Measurements from ENCODE around the gene GRIK1. TPM values are rescaled to one million over a fixed set of nuclear protein-coding genes. Genes with fewer than 3 reads are reported as not detected.

The GRIK1 gene
- polyA plus RNA-seq, 1 donor from 2014 or later = 8.7 TPM

GRCh38 chr21:29538115-29538514 lies 401.7 kb downstream of the GRIK1 start:
- Histone ChIP-seq H3K4me3 (ENCODE audit: low read length) (no peak overlapping the region), H3K27ac (ENCODE audit: low read length) (no peak overlapping the region), H3K9ac (ENCODE audit: low read length) (no peak overlapping the region), H4K20me1 (ENCODE audit: insufficient read depth) (no peaks in the 10 kb centered on the region), H3K9me3 (ENCODE audit: low read length) (no peaks in the 10 kb centered on the region), H3K9me2 (ENCODE audit: insufficient read depth, low read length) (no peaks in the 10 kb centered on the region), H2AFZ (ENCODE audit: low read depth, low read length) (no peak overlapping the region), H3K4me2 (ENCODE audit: low read length) (no peak overlapping the region), H3F3A (ENCODE audit: insufficient read depth, low read length, poor library complexity, severe bottlenecking) (no peaks in the 10 kb centered on the region), H3K36me3 (ENCODE audit: insufficient read depth, low read length) (no peaks in the 10 kb centered on the region), H3K79me2 (replicated peaks; ENCODE audit: insufficient read depth, low read length) (no peaks in the 10 kb centered on the region), H3K27me3 (ENCODE audit: insufficient read depth, low read depth, low read length) (no peaks in the 10 kb centered on the region)
- TF ChIP-seq RAD21 (conservative IDR thresholded peaks at IDR 0.05) (no peak), EP300 (conservative IDR thresholded peaks at IDR 0.05; ENCODE audit: poor library complexity, severe bottlenecking) (no peak), EZH2 (IDR thresholded peaks at IDR 0.05; ENCODE audit: borderline replicate concordance, insufficient read depth, low read length, poor library complexity, severe bottlenecking) (no peak), TAF1 (IDR thresholded peaks at IDR 0.05; ENCODE audit: low read depth) (no peak), POLR2AphosphoS5 (IDR thresholded peaks at IDR 0.05) (no peak), MXI1 (conservative IDR thresholded peaks at IDR 0.05; ENCODE audit: poor library complexity, severe bottlenecking) (no peak), CTCF (IDR thresholded peaks at IDR 0.05; ENCODE audit: poor library complexity, severe bottlenecking) (no peak), REST (IDR thresholded peaks at IDR 0.05; ENCODE audit: borderline replicate concordance) (no peak), SMC3 (conservative IDR thresholded peaks at IDR 0.05; ENCODE audit: poor library complexity) (no peak)

GRCh38 chr21:29534448-29534847 lies 405.3 kb downstream of the GRIK1 start:
- Histone ChIP-seq H3K4me3 (ENCODE audit: low read length) (no peak overlapping the region), H3F3A (ENCODE audit: insufficient read depth, low read length, poor library complexity, severe bottlenecking) (no peaks in the 10 kb centered on the region), H3K27me3 (ENCODE audit: insufficient read depth, low read depth, low read length) (no peaks in the 10 kb centered on the region), H3K79me2 (replicated peaks; ENCODE audit: insufficient read depth, low read length) (no peaks in the 10 kb centered on the region), H3K27ac (ENCODE audit: low read length) (no peak overlapping the region), H3K9ac (ENCODE audit: low read length) (no peak overlapping the region), H4K20me1 (ENCODE audit: insufficient read depth) (no peaks in the 10 kb centered on the region), H3K36me3 (ENCODE audit: insufficient read depth, low read length) (no peaks in the 10 kb centered on the region), H3K9me2 (ENCODE audit: insufficient read depth, low read length) (no peaks in the 10 kb centered on the region), H3K4me2 (ENCODE audit: low read length) (no peak overlapping the region), H3K9me3 (ENCODE audit: low read length) (no peaks in the 10 kb centered on the region), H2AFZ (ENCODE audit: low read depth, low read length) (no peak overlapping the region)
- no peak for TF ChIP-seq EZH2 (IDR thresholded peaks at IDR 0.05; ENCODE audit: borderline replicate concordance, insufficient read depth, low read length, poor library complexity, severe bottlenecking)
- TF ChIP-seq MXI1 (conservative IDR thresholded peaks at IDR 0.05; ENCODE audit: poor library complexity, severe bottlenecking) = no peak
- TF ChIP-seq TAF1 (IDR thresholded peaks at IDR 0.05; ENCODE audit: low read depth) = no peak
- no peak for TF ChIP-seq CTCF (IDR thresholded peaks at IDR 0.05; ENCODE audit: poor library complexity, severe bottlenecking)
- TF ChIP-seq REST (IDR thresholded peaks at IDR 0.05; ENCODE audit: borderline replicate concordance) = no peak
- no peak for TF ChIP-seq POLR2AphosphoS5 (IDR thresholded peaks at IDR 0.05)
- no peak for TF ChIP-seq RAD21 (conservative IDR thresholded peaks at IDR 0.05)
- TF ChIP-seq SMC3 (conservative IDR thresholded peaks at IDR 0.05; ENCODE audit: poor library complexity) = no peak
- TF ChIP-seq EP300 (conservative IDR thresholded peaks at IDR 0.05; ENCODE audit: poor library complexity, severe bottlenecking) = no peak
